Measurements from ENCODE around the gene IGBP1.

- TF ChIP-seq, protein P1, sequence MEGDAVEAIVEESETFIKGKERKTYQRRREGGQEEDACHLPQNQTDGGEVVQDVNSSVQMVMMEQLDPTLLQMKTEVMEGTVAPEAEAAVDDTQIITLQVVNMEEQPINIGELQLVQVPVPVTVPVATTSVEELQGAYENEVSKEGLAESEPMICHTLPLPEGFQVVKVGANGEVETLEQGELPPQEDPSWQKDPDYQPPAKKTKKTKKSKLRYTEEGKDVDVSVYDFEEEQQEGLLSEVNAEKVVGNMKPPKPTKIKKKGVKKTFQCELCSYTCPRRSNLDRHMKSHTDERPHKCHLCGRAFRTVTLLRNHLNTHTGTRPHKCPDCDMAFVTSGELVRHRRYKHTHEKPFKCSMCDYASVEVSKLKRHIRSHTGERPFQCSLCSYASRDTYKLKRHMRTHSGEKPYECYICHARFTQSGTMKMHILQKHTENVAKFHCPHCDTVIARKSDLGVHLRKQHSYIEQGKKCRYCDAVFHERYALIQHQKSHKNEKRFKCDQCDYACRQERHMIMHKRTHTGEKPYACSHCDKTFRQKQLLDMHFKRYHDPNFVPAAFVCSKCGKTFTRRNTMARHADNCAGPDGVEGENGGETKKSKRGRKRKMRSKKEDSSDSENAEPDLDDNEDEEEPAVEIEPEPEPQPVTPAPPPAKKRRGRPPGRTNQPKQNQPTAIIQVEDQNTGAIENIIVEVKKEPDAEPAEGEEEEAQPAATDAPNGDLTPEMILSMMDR (IDR thresholded peaks at IDR 0.05; ENCODE audit: insufficient read depth, low read length, poor library complexity, severe bottlenecking) = no peak
- no peak for TF ChIP-seq EZH2phosphoT487 (conservative IDR thresholded peaks at IDR 0.05; ENCODE audit: low read length)
Observed at GRCh38 chrX:70172964-70173363, 39.7 kb downstream of the IGBP1 start.
